T-helper 17 cell (primary cell): Measurements from ENCODE around the gene PPM1F. TPM values are rescaled to one million over a fixed set of nuclear protein-coding genes. Genes with fewer than 3 reads are reported as not detected.
A peak's percentile ranks its signal among the peaks of the same experiment; 100 is the strongest.
"Not testable (repeated sequence)": the region's sequence is repeated elsewhere in the genome, so short reads cannot be mapped to it uniquely, and the experiment has no call there.

Experiments used
- ATAC-seq: fragments of 150-1000 bp; cut with Tn5 transposase; 2 replicates; pipeline ENCODE4 v1.10.0; 2021; ENCODE audit warnings: mild to moderate bottlenecking, moderate library complexity
- DNase-seq, 3 donors: peaks; one replicate each; pipeline versions ENCODE4 v3.0.0 to v3.0.0-alpha.2; 2020 to 2021
- H3K9me3 ChIP-seq: one replicate; pipeline ENCODE4 v1.7.0; 2013; ENCODE audit warnings: low read length, mild to moderate bottlenecking; ENCODE audit not compliant: control insufficient read depth, poor library complexity, severe bottlenecking
- H3K27ac Mint-ChIP-seq: one replicate; pipeline ENCODE4 v1.8.0; 2022; ENCODE audit warnings: mild to moderate bottlenecking, moderate library complexity, mixed read lengths
- H3K27me3 Mint-ChIP-seq: one replicate; pipeline ENCODE4 v1.8.0; 2022; ENCODE audit warnings: mixed read lengths
- H3K36me3 Mint-ChIP-seq: one replicate; pipeline ENCODE4 v1.8.0; 2022; ENCODE audit warnings: low read depth, mixed read lengths
- H3K4me1 Mint-ChIP-seq: one replicate; pipeline ENCODE4 v1.8.0; 2022; ENCODE audit warnings: mild to moderate bottlenecking, mixed read lengths
- H3K4me3 Mint-ChIP-seq: one replicate; pipeline ENCODE4 v1.8.0; 2022; ENCODE audit warnings: mild to moderate bottlenecking, moderate library complexity, mixed read lengths
- total RNA-seq, 4 donors: library from RNA in 2 of 4; stranded (reverse) in 2 of 4; gene quantifications; one replicate each; pipeline ENCODE4 v1.2.3 and lab custom pipeline; 2022 to 2026

Gene PPM1F
- total RNA-seq, 2 donors from 2014 or later = 15.8 to 16.2 TPM

DNA sequence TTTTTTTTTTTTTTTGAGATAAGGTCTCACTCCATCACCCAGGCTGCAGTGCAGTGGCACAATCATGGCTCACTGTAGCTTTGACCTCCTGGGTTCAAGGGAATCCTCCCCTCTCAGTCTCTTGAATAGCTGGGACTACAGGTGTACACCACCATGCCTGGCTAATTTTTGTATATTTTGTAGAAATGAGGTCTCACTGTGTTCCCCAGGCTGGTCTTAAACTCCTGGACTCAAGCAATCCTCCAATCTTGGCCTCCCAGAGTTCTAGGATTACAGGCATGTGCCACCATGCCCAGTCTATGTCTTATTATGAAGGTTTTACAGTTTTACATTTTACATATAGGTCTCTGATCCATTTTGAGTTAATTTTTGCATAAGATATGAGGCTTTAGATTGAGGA lies 64.8 kb downstream of the PPM1F start:
- Mint-ChIP-seq H3K27ac (no peak overlapping the region), H3K27me3 (no peaks in the 10 kb centered on the region), H3K36me3 (no peaks in the 10 kb centered on the region), H3K4me1 (no peaks in the 10 kb centered on the region), H3K4me3 (no peak overlapping the region)
- DNase-seq (no peak), ATAC-seq (no peak)
- H3K9me3 ChIP-seq = no peaks in the 10 kb centered on the region

DNA sequence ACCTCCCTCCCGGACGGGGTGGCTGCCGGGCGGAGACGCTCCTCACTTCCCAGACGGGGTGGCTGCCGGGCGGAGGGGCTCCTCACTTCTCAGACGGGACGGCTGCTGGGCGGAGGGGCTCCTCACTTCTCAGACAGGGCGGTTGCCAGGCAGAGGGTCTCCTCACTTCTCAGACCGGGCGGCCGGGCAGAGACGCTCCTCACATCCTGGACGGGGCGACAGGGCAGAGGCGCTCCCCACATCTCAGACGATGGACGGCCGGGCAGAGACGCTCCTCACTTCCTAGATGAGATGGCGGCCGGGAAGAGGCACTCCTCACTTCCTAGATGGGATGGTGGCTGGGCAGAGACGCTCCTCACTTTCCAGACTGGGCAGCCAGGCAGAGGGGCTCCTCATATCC lies 68.7 kb downstream of the PPM1F start:
- H3K27me3 Mint-ChIP-seq, H3K27ac Mint-ChIP-seq, ATAC-seq, H3K4me1 Mint-ChIP-seq, H3K9me3 ChIP-seq, H3K4me3 Mint-ChIP-seq, DNase-seq, H3K36me3 Mint-ChIP-seq: not testable (repeated sequence)

- ATAC-seq, H3K4me1 Mint-ChIP-seq, H3K36me3 Mint-ChIP-seq, H3K27me3 Mint-ChIP-seq, DNase-seq, H3K9me3 ChIP-seq, H3K4me3 Mint-ChIP-seq: not testable (repeated sequence)
- H3K27ac Mint-ChIP-seq = peak overlapping the region; percentile 43
Observed at GRCh38 chr22:21882754-21883333, 69.8 kb downstream of the PPM1F start.

DNA sequence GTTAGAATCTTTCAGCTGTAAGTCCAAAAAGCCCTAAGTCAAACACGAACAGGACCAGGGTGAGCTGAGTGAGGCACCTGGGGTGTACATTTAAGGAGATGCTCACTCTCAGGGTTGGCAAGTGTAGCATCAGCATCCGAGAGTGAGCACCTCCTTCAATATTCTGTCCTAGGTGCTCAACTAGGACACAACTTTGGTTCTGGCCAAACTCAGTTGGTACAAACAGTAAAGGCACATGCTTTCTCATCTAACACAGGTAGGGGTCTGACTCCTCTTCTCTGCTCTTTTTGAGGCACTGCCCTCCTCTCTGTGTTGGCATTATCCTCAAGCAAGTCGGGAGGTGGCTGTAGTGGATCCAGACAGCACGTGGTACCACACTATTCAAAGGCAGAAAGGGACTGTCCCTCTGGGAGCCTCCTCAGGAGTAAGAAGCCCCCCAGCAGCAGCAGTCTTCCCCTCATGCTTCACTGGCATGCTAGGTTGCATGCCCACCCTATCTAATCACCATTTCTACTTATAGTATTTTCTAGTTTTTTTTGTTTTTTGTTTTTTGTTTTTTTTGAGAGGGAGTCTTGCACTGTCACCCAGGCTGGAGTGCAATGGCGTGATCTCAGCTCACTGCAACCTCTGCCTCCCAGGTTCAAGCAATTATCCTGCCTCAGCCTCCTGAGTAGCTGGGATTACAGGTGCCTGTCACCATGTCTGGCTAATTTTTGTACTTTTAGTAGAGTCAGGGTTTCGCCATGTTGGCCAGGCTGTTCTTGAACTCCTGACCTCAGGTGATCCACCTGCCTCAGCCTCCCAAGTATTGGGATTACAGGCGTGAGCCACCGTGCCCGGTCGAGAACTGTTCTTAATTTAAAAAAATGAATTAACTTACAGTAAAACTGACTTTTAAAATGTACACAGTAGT lies 70.6 kb downstream of the PPM1F start:
- Mint-ChIP-seq H3K4me3 (no peak overlapping the region), H3K36me3 (no peaks in the 10 kb centered on the region), H3K4me1 (no peaks in the 10 kb centered on the region), H3K27me3 (no peaks in the 10 kb centered on the region), H3K27ac (peak overlapping the region; percentile 43)
- DNase-seq (no peak), ATAC-seq (no peak)
- no peaks in the 10 kb centered on the region for H3K9me3 ChIP-seq

GRCh38 chr22:21876486-21877176 lies 76.0 kb downstream of the PPM1F start:
- DNase-seq = no peak
- H3K4me1 Mint-ChIP-seq = peaks cover 6% of the 10 kb centered on the region
- H3K27ac Mint-ChIP-seq = peak overlapping the region; percentile 90
- no peaks in the 10 kb centered on the region for H3K27me3 Mint-ChIP-seq
- ATAC-seq = peak; percentile 76
- peak overlapping the region; percentile 33 for H3K4me3 Mint-ChIP-seq
- no peaks in the 10 kb centered on the region for H3K9me3 ChIP-seq
- no peaks in the 10 kb centered on the region for H3K36me3 Mint-ChIP-seq

DNA sequence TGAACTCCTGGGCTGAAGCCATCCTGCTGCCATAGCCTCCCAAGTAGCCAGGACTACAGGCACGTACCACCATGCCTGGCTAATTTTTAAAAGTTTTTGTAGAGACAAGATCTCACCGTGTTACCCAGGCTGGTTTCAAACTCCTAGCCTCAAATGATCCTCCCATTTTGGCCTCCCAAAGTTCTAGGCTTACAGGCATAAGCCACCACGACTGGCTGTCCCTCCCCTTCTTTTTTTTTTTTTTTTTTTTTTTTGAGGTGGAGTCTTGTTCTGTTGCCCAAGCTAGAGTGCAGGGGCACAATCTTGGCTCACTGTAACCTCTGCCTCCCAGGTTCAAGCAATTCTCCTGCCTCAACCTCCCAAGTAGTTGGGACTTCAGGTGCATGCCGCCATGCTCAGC lies 77.7 kb downstream of the PPM1F start:
- DNase-seq, H3K4me3 Mint-ChIP-seq, H3K9me3 ChIP-seq, ATAC-seq, H3K27ac Mint-ChIP-seq, H3K4me1 Mint-ChIP-seq, H3K27me3 Mint-ChIP-seq, H3K36me3 Mint-ChIP-seq: not testable (repeated sequence)

- Mint-ChIP-seq H3K27me3 (no peaks in the 10 kb centered on the region), H3K4me3 (no peak overlapping the region), H3K4me1 (peaks cover 7% of the 10 kb centered on the region), H3K27ac (peak overlapping the region; percentile 34), H3K36me3 (no peaks in the 10 kb centered on the region)
- no peaks in the 10 kb centered on the region for H3K9me3 ChIP-seq
- ATAC-seq = no peak
- DNase-seq = no peak
Observed at GRCh38 chr22:21873619-21874018, 79.0 kb downstream of the PPM1F start.

- not testable (repeated sequence) for H3K9me3 ChIP-seq, H3K4me3 Mint-ChIP-seq, DNase-seq, H3K36me3 Mint-ChIP-seq, H3K27me3 Mint-ChIP-seq, ATAC-seq
- peaks cover 16% of the 10 kb centered on the region for H3K4me1 Mint-ChIP-seq
- H3K27ac Mint-ChIP-seq = peak overlapping the region; percentile 34
Observed at GRCh38 chr22:21872741-21873140, 79.9 kb downstream of the PPM1F start.

Other genes with a start within 250 kb of the PPM1F start
- gene YPEL1, start 217.1 kb downstream of the PPM1F start, total RNA-seq = 1 to 10 TPM; 3.5 to 4.6 TPM
- gene MAPK1, start 85.2 kb downstream of the PPM1F start, total RNA-seq = 10 to 100 TPM; 74.2 to 84.6 TPM
- gene TOP3B, start 29.9 kb upstream of the PPM1F start, total RNA-seq = 10 to 100 TPM; 49.5 to 55.5 TPM